ENCODE measurements around the gene OGFRL1. TPM values are rescaled to one million over a fixed set of nuclear protein-coding genes. Genes with fewer than 3 reads are reported as not detected.

The OGFRL1 gene
- 2.9 and 3.3 TPM in 2 replicates for total RNA-seq

DNA sequence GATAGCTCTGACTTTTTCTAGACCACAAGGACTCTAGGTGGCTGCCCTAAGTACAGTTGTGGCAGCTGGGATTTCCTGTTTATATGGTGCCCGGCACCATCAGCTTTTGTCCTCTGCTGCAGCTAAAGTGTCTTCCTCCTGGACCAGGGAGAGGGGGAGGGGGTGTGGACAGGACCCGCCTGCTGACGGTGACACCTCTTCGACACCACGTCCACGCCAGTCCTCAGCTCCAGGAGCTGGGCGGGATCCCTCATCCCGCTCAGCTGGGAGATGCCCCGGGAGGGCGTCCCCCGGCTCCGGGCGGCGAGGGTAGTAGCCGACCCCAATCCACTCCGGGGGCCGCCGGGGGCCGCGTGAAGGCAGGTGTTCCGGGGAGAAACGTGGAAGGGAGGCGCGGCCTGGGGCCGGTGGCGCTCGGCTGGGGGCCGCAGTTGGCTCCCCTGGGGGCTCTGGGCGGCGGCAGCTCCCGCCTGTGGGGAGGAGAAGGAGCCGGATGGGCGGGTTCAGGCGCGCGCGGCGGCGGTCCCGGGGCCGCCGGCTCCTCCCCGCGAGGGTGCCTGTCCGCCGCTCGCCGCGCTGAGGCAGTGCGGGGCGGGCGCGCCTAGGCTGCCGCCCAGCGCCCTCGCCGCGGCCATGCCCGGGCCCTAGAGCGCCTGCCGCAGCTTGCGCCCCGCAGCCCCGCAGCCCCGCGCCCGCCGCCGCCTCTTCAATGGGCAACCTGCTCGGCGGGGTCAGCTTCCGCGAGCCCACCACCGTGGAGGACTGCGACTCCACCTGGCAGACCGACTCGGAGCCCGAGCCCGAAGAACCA, at the start of gene OGFRL1:
OGFRL1 (plus strand) TSS at position 584 of the 811 bp plus-strand sequence; CDS start at position 710, 126 bp downstream.
- Mint-ChIP-seq H3K4me1 (ENCODE audit: low read depth) (peaks cover 24% of the 10 kb centered on the region), H3K27me3 (ENCODE audit: low read depth) (peaks cover 35% of the 10 kb centered on the region), H3K27ac (peak within 1 kb of the TSS; percentile 59), H3K36me3 (ENCODE audit: low read depth) (no peaks in the 10 kb centered on the region), H3K4me3 (ENCODE audit: low read depth) (peak within 1 kb of the TSS; percentile 77), H3K9me3 (no peaks in the 10 kb centered on the region)
- intact Hi-C loops (cut with micrococcal nuclease): loop anchor here (5.0 kb wide), 1 partner anchor 59 kb away; no protein-coding TSS in a partner anchor
- DNase-seq (ENCODE audit: low spot score): peak; percentile 64

DNA sequence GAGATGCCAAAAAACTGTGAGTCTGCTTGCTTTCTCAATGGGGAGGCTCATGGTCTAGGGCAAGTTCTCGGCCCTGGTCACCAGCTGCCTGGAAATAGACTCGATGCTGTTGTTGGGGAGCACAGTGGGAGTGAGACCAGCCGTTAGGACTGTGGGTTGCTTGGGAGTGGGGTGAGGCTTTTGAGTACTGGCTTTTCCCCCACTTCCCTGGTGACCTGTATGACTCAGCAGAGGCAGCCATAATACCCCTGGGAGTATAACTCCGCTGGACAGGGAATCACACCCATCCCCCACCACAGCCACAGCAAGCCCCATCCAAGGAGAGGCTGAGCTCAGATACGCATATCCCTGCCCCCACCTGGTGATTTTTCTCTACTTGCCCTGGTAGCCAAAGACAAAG, 48.9 kb upstream of the OGFRL1 start:
- Mint-ChIP-seq H3K4me3 (ENCODE audit: low read depth) (no peak overlapping the region), H3K36me3 (ENCODE audit: low read depth) (no peaks in the 10 kb centered on the region), H3K9me3 (no peaks in the 10 kb centered on the region), H3K27ac (no peak overlapping the region), H3K27me3 (ENCODE audit: low read depth) (peaks cover 1% of the 10 kb centered on the region), H3K4me1 (ENCODE audit: low read depth) (no peaks in the 10 kb centered on the region)
- intact Hi-C loops (cut with micrococcal nuclease): no loop called here
- no peak for DNase-seq (ENCODE audit: low spot score)

DNA sequence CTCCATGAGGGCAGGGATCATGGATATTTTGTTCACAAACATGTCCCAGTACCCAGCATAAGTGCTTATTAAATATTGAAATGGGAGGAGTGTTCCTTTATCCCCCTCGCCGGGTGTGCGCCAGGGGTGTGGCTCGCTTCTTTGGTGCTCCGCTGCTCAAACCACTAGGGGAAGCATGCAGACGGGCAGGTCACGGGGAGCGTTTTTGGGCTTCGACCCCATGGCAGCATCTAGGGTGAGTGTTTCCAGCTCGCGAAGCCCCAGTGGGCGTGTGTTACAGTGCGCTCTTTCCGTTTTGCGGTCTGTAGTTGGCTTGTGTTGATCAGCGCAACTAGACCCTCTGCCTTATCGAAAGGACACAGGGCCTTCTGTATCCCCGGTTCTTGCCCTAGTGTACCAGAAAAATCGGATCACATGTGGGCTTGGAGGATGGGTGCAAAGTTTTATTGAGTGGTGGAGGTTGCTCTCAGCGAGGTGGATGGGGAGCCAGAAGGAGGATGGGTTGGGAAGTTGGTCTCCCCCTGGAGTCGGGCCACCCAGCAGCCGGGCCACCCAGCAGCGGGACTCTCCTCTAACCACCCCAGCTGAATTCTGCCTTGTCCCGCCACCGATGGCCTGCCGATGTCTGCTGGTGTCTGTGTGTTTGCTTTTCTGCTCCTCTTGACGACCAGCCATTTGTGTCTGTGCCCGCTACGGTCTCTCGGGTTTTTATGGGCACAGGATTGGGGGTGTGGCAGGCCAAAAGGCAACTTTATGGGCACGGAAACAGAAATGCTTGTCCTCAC, 43.2 kb upstream of the OGFRL1 start:
- no peaks in the 10 kb centered on the region for H3K9me3 Mint-ChIP-seq
- no peaks in the 10 kb centered on the region for H3K36me3 Mint-ChIP-seq (ENCODE audit: low read depth)
- DNase-seq (ENCODE audit: low spot score): no peak
- intact Hi-C loops (cut with micrococcal nuclease): no loop called here
- no peak overlapping the region for H3K27ac Mint-ChIP-seq
- no peaks in the 10 kb centered on the region for H3K4me1 Mint-ChIP-seq (ENCODE audit: low read depth)
- H3K4me3 Mint-ChIP-seq (ENCODE audit: low read depth): no peak overlapping the region
- H3K27me3 Mint-ChIP-seq (ENCODE audit: low read depth): peaks cover 1% of the 10 kb centered on the region

DNA sequence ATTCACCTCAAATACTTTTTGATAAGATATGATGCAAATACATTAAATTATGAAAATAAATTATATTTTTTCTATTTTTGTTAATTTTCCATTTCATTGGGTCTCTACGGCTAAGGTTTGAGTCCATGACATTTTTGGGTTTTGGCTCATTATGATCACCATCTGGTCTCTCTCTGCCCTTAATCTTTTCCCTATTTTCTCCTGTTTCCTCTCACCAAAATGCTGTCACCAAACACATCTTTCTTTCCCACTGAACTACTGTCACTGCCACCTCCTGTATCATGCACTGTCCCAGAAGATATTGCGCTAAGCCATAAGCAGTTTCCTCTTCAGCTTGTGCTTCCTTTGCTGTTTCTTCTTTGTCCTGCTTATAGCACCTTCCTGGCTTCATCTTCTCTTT, 42.0 kb upstream of the OGFRL1 start:
- no peak for DNase-seq (ENCODE audit: low spot score)
- Mint-ChIP-seq H3K4me1 (ENCODE audit: low read depth) (no peaks in the 10 kb centered on the region), H3K9me3 (no peaks in the 10 kb centered on the region), H3K4me3 (ENCODE audit: low read depth) (no peak overlapping the region), H3K36me3 (ENCODE audit: low read depth) (no peaks in the 10 kb centered on the region), H3K27me3 (ENCODE audit: low read depth) (peaks cover 2% of the 10 kb centered on the region), H3K27ac (no peak overlapping the region)
- intact Hi-C loops (cut with micrococcal nuclease): no loop called here

DNA sequence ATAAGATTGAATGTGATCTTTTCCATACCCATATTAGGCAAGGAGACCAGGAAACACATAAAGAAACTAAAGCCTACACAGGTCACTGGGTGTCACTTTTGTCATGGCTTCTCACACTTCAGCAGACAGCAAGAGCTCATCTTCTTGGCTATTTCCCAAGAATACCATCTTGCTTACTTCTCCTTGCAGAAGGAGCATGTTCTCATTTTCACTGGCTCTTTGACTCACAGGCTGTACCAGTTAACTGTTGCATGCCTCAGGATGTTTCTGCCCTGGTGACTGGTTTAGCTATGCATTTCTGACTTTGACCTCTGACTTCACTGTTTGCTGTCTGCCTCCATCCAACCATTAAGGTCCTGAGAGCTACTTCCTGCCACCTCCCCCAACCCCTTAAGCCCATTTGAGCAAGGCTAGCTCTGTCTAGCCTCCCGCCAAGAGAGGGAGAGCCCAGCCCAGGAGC, 40.3 kb upstream of the OGFRL1 start:
- Mint-ChIP-seq H3K27ac (no peak overlapping the region), H3K4me1 (ENCODE audit: low read depth) (no peaks in the 10 kb centered on the region), H3K27me3 (ENCODE audit: low read depth) (peaks cover 5% of the 10 kb centered on the region), H3K4me3 (ENCODE audit: low read depth) (no peak overlapping the region), H3K9me3 (no peaks in the 10 kb centered on the region), H3K36me3 (ENCODE audit: low read depth) (no peaks in the 10 kb centered on the region)
- no peak for DNase-seq (ENCODE audit: low spot score)
- intact Hi-C loops (cut with micrococcal nuclease): no loop called here

DNA sequence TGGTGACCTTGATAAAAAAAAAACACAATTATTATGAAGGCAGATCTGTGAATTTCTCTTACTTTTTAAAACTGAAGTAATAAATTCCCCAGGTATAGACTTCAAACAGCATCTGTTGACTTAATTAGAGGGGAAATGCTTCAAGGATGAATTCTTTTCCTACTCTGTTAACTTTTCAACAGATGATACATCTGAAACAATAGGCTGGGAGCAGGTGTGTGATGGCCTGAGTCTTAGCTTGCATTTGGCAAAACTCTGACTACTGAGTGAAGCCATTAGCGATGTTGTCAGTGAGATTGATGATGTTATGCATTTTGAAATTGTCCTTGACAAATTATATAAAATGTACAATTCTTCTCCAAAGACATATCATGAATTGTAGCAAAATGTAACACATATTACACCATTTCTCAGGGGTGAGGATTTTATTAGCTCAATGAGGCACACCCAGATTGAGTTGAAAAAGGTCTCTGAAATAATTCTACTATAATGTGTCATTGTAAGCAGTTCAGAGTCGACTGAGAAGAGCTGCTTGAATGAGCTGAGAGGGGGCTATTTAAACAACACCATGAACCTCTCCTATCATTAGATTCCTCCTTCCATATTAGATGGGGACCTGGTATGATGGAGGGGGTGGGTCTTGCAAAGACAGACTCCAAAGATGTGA, 39.6 kb upstream of the OGFRL1 start:
- Mint-ChIP-seq H3K4me1 (ENCODE audit: low read depth) (no peaks in the 10 kb centered on the region), H3K4me3 (ENCODE audit: low read depth) (no peak overlapping the region)

DNA sequence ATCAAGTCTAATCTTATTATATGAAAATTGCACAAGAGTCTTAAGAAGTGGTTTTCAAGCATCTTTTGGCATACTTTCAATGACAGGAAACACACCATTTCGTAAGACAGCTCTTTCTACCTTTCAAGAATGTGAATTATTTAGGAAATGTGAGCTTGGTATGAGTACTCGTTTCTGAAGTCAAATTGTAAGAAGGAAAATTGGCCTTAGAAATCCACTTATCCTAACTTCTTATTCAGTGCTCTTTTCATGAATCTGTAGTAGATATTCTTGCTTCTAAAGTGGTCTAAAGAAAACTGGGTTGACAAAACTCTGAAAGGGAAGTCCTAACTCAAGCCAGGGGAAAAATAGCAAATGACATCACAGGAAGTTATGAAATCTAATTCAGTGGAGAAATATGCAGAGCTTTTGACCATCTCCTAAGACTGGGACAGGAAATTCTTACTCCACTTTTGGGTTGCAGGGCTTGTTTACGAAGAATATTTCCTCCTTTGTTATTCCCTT, 38.5 kb upstream of the OGFRL1 start:
- no peak for DNase-seq (ENCODE audit: low spot score)
- Mint-ChIP-seq H3K36me3 (ENCODE audit: low read depth) (no peaks in the 10 kb centered on the region), H3K27ac (no peak overlapping the region), H3K4me3 (ENCODE audit: low read depth) (no peak overlapping the region), H3K27me3 (ENCODE audit: low read depth) (peaks cover 5% of the 10 kb centered on the region), H3K9me3 (no peaks in the 10 kb centered on the region), H3K4me1 (ENCODE audit: low read depth) (no peaks in the 10 kb centered on the region)
- intact Hi-C loops (cut with micrococcal nuclease): no loop called here

More for the DNA sequence above, 39.6 kb upstream of the OGFRL1 start:
- Mint-ChIP-seq H3K27ac (no peak overlapping the region), H3K36me3 (ENCODE audit: low read depth) (no peaks in the 10 kb centered on the region), H3K9me3 (no peaks in the 10 kb centered on the region), H3K27me3 (ENCODE audit: low read depth) (peaks cover 5% of the 10 kb centered on the region)
- intact Hi-C loops (cut with micrococcal nuclease): no loop called here
- no peak for DNase-seq (ENCODE audit: low spot score)

DNA sequence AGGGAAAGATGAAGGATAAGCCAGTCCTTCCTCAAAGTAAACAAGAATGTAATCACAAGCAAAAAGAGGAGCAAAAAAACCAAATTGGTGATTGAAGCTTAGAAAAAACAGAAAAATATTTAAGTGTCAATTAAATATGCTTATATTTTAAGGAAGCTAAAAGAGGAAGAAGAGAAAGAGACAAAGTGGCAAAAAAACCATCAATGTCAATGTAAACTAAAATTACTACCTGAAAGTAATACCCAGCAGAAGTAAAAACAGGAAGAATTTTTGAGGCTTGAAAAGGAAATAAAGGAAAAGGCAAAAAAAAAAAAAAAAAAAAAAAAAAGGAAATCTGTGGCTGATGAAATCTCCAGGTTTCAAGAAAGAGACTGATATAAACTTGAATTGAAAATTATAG, 36.2 kb upstream of the OGFRL1 start:
- H3K27me3 Mint-ChIP-seq (ENCODE audit: low read depth): peaks cover 5% of the 10 kb centered on the region
- H3K27ac Mint-ChIP-seq: no peak overlapping the region
- no peak overlapping the region for H3K4me3 Mint-ChIP-seq (ENCODE audit: low read depth)
- H3K36me3 Mint-ChIP-seq (ENCODE audit: low read depth): no peaks in the 10 kb centered on the region
- no peaks in the 10 kb centered on the region for H3K9me3 Mint-ChIP-seq
- intact Hi-C loops (cut with micrococcal nuclease): no loop called here
- DNase-seq (ENCODE audit: low spot score): no peak
- no peaks in the 10 kb centered on the region for H3K4me1 Mint-ChIP-seq (ENCODE audit: low read depth)

DNA sequence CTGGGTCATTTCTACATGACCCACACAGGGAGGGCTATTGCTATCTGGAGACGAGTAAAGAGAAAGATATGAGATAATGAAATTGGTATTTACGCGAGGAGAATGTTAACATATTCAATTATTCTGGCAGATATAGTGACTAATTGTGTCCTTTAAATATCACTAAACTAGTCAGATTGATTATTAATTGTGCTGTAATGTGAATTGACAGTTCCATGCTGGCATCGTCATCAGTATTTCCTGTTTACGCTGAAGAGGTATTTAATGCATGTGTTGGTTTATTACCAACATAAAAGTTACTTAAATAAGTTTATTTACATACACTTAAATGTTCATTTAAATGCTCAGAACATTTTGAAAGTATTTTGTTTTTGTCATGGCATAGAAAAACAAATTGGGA, 35.7 kb upstream of the OGFRL1 start:
- H3K27ac Mint-ChIP-seq: no peak overlapping the region
- H3K27me3 Mint-ChIP-seq (ENCODE audit: low read depth): peaks cover 5% of the 10 kb centered on the region
- no peak for DNase-seq (ENCODE audit: low spot score)
- H3K36me3 Mint-ChIP-seq (ENCODE audit: low read depth): no peaks in the 10 kb centered on the region
- no peaks in the 10 kb centered on the region for H3K9me3 Mint-ChIP-seq
- H3K4me1 Mint-ChIP-seq (ENCODE audit: low read depth): no peaks in the 10 kb centered on the region
- intact Hi-C loops (cut with micrococcal nuclease): no loop called here
- H3K4me3 Mint-ChIP-seq (ENCODE audit: low read depth): no peak overlapping the region

DNA sequence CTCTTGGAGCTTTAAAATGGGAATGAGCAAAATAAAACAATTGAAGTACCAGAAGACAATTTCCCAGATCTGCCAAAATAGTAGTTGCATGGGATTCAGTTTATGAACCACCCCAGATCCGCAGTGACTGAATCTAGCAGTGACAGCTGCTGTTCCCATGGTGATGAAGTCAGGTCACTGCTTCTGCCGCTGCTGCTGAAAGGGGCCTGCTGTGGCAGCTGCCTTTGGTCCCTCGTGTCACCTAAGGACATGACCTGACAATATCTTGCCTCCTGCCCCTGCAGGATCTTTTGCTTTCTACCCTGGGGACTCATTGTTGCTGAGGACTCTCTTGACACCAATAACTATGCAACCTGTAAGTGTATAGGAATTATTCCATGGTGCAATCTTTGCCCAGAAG, 34.3 kb upstream of the OGFRL1 start:
- H3K4me1 Mint-ChIP-seq (ENCODE audit: low read depth): no peaks in the 10 kb centered on the region
- H3K36me3 Mint-ChIP-seq (ENCODE audit: low read depth): no peaks in the 10 kb centered on the region
- DNase-seq (ENCODE audit: low spot score): no peak
- no peak overlapping the region for H3K4me3 Mint-ChIP-seq (ENCODE audit: low read depth)
- H3K27ac Mint-ChIP-seq: no peak overlapping the region
- intact Hi-C loops (cut with micrococcal nuclease): no loop called here
- no peaks in the 10 kb centered on the region for H3K9me3 Mint-ChIP-seq
- H3K27me3 Mint-ChIP-seq (ENCODE audit: low read depth): peaks cover 5% of the 10 kb centered on the region

DNA sequence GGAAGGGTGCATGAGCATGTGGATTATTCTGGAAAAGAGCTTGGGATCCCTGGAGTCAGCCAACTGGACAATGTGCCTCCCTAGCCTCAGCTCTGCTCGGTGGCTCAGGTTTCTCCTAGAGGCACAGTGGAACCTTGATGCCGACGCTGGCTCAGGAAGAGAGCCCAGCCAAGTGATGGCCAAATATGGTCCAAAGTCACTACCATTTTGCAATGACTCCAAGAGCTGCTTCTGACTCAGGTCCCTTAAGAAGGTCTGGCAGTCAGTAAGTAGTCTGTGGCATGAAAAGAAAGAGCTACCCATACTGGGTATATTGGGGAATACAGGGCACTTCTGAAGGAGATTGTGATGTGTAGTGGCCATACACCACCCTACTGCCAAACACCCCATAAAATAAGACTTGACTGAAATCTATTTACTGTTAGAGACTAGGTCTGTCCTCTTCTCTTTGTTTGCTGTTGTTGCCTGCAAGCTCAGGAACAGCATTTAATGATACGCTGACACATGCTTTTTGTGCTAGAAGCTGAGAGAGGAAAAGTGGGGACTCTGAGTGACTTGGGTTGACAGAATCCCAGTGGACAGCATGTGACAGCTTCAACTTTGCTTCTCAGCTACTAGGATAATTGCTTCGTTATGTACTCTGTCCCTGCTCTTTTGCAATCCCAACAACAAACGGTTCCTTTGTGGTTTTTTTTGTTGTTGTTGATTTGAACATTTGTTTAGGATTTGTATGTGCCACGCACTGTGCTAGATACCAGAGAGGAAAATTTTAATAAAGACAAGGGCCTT, 30.3 kb upstream of the OGFRL1 start:
- Mint-ChIP-seq H3K4me1 (ENCODE audit: low read depth) (no peaks in the 10 kb centered on the region), H3K27ac (no peak overlapping the region), H3K36me3 (ENCODE audit: low read depth) (no peaks in the 10 kb centered on the region), H3K4me3 (ENCODE audit: low read depth) (no peak overlapping the region), H3K9me3 (no peaks in the 10 kb centered on the region), H3K27me3 (ENCODE audit: low read depth) (no peaks in the 10 kb centered on the region)
- no peak for DNase-seq (ENCODE audit: low spot score)
- intact Hi-C loops (cut with micrococcal nuclease): no loop called here

Data from activated T-helper 2 cell treated with anti-CD3 and anti-CD28 coated beads, Interferon-gamma antibody, Interleukin-2, Interleukin-4, amounts not matched to agents 10 μg/mL and 5 μg/mL and 100 μg/mL, durations not matched to agents 14 hours and 24 hours and 36 hours (primary cell).